Sigmoid colon (tissue), 4 donors: Measurements from ENCODE around the gene ZFYVE26.

Source experiments
- EP300 ChIP-seq, 4 donors: sonication (generic); formaldehyde crosslinking; IDR thresholded peaks; one replicate each; pipeline ENCODE4 v1.6.1; 2017; ENCODE audit warnings: antibody characterized with exemption in 4 of 4
- TF ChIP-seq, protein P1 (sequence below), 4 experiments: fragments of 450-650 bp in 3 of 4; fragments of 200-600 bp in 1 of 4; IDR thresholded peaks; one replicate each; pipeline ENCODE4 v1.5.1; 2016 to 2019; ENCODE audit warnings: antibody characterized with exemption in 4 of 4, mild to moderate bottlenecking in 3 of 4, moderate library complexity in 2 of 4

DNA sequence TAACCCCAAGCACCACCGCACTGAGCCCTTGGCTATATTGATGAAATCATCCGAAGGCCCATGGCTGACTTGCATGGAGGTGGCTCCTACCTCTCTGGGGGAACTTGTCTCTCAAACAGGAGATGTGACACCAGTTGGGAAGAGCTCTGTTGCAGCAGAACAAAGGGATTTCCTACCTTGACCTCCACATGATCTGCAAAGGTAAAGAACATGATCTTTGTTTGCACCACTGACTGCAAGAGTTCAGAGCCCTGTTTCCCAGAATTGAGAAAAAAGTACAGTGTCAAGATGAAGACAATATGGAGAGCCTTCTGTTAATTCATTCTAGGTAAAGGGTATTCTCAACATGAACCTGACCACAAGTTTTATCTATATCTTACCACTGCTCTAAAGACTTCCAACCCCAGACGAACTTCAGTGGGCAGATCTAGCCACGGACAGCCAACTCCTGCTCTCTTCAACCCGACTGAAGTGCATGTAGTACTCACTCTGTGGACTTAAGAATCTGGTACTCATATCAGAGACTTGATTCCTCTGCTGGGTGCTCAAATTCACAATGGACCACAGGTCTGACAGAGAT is 32.1 kb downstream of the ZFYVE26 start:
- TF ChIP-seq, protein P1, sequence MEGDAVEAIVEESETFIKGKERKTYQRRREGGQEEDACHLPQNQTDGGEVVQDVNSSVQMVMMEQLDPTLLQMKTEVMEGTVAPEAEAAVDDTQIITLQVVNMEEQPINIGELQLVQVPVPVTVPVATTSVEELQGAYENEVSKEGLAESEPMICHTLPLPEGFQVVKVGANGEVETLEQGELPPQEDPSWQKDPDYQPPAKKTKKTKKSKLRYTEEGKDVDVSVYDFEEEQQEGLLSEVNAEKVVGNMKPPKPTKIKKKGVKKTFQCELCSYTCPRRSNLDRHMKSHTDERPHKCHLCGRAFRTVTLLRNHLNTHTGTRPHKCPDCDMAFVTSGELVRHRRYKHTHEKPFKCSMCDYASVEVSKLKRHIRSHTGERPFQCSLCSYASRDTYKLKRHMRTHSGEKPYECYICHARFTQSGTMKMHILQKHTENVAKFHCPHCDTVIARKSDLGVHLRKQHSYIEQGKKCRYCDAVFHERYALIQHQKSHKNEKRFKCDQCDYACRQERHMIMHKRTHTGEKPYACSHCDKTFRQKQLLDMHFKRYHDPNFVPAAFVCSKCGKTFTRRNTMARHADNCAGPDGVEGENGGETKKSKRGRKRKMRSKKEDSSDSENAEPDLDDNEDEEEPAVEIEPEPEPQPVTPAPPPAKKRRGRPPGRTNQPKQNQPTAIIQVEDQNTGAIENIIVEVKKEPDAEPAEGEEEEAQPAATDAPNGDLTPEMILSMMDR (IDR thresholded peaks at IDR 0.05): no peak
- no peak for TF ChIP-seq EP300 (IDR thresholded peaks at IDR 0.05)
